OCI-M1 (cell line): ENCODE results near the gene IRGM.
"Not testable (repeated sequence)": the region's sequence is repeated elsewhere in the genome, so short reads cannot be mapped to it uniquely, and the experiment has no call there.

Experiments used
- DNase-seq: peaks from one replicate; lab custom pipeline; 2025; lab: John Stamatoyannopoulos, UW

Gene IRGM

DNA sequence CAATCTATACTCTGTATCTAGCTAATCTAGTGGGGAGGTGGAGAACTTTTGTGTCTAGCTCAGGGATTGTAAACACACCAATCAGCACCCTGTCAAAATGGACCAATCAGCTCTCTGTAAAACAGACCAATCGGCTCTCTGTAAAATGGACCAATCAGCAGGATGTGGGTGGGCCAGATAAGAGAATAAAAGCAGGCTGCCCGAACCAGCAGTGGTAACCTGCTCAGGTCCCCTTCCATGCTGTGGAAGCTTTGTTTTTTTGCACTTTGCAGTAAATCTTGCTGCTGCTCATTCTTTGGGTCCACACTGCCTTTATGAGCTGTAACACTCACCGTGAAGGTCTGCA is at the start of gene IRGM:
TSS of gene IRGM (plus strand) at position 214 of the 346 bp plus-strand sequence. CDS start 1,603 bp downstream, outside the sequence.
- DNase-seq, result not testable (repeated sequence)

GRCh38 chr5:150797384-150797783 is 48.9 kb upstream of the IRGM start:
- DNase-seq, result no peak

DNA sequence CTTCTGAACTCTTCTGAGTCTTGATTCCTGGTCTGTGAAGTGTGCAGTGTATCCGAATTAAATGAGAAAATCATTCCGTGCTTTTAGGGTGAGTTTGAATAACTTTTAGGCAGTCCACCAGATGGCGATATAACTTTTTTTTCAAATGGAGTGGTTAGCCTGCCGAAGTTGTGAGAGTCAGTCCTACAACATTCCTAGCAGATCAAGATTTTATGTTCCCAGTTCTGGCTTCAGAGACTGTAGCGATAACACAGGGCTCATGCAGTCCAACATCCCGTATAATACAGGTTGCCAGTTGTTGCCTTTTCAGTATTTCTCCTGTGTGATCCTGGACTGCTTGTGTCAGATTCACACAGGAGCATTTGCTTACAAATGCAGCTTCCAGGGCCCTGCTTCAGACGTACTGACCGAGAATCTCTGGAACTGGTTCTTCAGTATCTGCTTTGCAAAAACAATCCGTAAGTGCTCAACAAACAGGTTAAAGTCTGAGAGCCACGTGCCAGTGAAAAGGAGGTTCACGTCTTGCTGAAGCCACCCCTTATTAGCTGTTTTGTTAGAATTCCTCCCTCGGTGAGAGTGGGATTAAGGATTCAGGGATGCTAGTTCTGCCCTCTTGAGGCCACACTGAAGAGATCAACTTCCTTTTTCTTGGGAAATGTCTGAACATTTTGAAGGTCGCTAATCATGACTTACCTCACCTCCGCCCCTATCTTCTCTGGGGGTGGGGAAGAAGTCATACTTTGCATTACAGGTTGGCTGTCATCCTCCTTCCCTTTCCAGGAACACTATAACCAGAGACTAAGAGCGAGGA is 45.0 kb upstream of the IRGM start:
- DNase-seq, result peak; percentile 94

- DNase-seq, result no peak
These were observed 41.9 kb upstream of the IRGM start for GRCh38 chr5:150804388-150804787.

DNA sequence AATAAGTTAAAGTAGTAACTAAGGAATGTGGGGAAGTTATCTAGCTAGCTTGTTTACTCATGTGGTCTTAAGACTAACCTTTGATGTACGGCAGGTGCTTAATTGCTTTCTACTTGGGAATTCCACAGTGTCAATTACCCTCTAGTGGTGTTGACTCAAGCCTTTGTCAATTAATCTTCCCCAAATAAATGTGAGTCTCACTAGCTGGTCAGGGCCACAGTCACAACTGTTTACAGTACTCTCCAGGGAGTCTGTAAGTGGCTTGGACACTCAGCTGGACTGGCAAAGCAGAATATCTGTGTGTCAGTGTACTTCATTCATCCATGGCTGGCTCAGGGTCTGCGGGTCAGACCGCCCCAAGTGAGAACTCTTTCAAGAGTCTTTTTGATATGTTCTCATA is 37.0 kb upstream of the IRGM start:
- no peak for DNase-seq

DNA sequence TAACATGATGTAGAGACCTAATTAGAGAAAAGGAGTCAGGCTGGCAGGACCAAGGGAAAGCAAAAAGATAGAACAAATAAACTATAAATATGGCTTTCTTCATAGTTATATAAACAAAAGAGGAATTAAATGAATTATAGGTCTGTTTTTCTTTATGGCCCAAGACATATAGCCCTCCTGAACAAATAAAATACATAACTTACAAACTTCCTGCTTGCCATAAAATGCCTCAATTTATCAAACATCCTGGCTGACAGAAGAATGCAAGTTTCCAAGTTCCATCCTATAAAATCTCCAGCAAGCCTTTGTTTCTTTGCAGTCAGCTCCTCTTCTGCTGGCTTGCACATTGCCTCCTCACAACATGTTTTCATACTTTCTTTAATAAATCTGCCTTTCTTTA is 31.3 kb upstream of the IRGM start:
- DNase-seq, result no peak

DNA sequence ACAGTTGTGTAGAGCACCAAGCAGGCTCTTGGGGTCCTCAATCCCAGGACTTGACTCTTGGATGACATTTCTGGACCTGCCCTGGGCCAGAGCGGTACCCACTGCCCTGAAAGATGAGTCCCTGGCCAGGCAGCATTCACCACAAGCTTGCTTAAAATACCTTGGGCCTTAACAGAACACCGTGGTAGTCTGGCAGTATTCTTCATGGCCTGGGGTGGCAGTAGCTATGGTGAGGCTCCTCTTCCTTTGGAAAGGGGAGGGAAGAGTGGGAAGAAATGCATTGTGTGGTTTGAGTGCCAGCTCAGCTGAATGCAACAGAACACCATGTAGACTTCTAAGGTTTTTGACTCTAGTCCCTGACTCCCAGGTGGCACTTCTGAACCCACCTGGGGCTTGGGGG is 29.4 kb upstream of the IRGM start:
- DNase-seq, result no peak

GRCh38 chr5:150829744-150830143 is 16.6 kb upstream of the IRGM start:
- DNase-seq, result no peak

DNA sequence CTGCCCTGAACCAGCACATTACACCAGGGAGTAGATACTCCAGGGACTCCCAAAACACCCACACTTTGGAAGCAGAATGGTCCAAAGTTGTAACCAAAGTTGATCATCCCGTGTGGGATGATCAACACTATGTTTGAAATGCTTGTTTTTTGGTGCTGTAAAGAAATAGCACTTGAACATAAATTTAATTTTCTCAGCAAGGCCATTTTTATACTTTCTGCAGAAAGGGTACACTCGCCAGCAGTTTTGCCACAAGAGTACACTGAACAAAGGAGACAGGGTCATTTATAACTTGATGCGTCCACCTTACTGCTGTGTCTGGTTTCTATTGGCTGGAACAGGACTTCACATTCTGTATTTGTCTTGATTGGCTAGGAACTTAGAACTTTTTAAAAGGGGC is 14.5 kb upstream of the IRGM start:
- DNase-seq, result not testable (repeated sequence)

GRCh38 chr5:150836064-150836463 is 10.3 kb upstream of the IRGM start:
- DNase-seq, result no peak

DNA sequence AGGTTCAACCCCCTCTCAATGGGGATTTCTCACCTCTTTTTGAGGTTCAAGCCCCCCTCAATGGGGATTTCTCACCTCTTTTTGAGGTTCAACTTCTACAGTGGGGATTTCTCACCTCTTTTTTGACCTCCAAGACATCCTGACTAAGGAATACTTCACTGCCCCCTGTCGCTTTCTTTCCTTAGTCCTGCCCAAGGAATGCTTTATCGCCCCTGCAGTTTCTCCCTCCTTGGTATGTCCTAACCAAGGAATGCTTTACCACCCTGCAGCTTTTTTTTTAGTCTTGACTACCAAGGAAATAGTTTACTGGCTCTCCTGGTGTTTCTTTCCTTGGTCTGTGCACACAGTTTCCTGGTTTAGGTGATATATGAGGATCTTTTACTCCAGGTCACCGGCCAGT is 9.6 kb upstream of the IRGM start:
- no peak for DNase-seq

- DNase-seq, result not testable (repeated sequence)
These were observed 999 bp upstream of the IRGM start for GRCh38 chr5:150845185-150845859.

- peak; percentile 93 for DNase-seq
These were observed 473 bp downstream of the IRGM start for GRCh38 chr5:150846654-150847333.

DNA sequence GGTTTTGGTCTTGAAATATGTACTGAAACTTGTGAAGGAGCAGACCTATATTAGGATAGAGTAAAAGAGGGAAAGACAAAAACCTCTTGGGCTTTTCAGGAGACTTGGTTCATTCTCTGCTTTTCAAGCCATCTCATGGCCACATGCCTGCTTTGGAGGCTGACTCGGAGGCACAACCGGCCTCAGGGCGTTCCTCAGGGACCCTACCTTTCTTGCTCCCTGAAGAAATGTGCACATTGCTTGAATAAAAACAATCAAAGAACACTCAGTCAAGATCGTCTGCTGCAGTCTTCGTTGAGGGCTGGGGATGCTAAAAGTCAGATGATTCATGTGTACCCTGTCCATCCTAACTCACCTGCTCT is 994 bp downstream of the IRGM start:
- no peak for DNase-seq

- no peak for DNase-seq
These were observed 1.9 kb downstream of the IRGM start for GRCh38 chr5:150848271-150848670.

DNA sequence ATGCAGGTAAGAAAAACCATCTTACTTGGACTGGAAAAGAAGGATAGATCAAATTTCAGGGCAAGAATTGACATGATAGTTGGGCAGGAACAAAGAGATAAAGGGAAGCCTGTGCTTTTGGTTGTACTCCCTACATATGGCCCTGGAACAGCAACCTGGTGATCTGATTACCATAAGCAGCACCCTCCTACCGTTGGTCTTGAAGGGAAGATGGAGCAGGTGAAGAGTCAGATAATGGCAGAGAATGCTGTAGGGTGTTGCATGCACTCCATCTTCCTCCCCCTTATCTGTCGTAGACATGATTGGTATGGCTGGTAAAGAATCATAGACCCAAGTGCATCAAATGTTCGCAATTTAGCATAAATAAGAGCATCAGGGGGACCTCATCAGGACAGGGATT is 4.7 kb downstream of the IRGM start:
- DNase-seq, result no peak

- peak; percentile 78 for DNase-seq
These were observed 7.2 kb downstream of the IRGM start for GRCh38 chr5:150853561-150853960.

DNA sequence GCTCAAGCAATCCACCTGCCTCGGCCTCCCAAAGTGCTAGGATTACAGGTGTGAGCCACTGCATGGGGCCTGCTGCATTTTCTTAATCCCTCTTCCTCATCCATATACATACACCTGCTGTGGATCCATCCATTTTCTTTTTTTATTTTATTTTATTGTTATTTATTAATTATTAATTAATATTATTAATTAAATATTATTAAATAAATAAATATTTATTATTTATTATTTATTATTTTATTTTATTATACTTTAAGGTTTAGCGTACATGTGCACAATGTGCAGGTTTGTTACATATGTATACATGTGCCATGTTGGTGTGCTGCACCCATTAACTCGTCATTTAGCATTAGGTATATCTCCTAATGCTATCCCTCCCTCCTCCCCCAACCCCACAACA is 10.4 kb downstream of the IRGM start:
- not testable (repeated sequence) for DNase-seq

- DNase-seq, result no peak
These were observed 14.0 kb downstream of the IRGM start for GRCh38 chr5:150860246-150860821.

GRCh38 chr5:150862070-150862469 is 15.7 kb downstream of the IRGM start:
- DNase-seq, result no peak

DNA sequence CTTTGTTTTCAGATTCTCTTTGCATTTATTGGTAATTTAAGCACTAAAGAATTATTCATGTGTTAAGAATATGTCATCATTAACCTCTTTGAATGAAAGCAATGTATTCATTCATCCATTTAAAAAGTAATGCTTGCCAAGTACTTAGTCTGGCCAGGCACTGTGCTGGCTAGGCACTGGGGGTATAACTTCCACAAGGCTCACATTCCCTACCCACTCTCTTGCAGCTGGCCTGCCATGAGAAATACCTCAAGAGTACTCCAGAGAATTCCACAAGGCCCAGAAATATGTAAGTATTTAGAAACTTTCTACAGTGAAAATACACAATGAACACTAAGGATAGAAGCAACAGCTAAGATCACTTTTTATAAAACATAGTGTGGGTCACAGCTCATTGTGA is 33.0 kb downstream of the IRGM start:
- DNase-seq, result no peak
